Left ventricle myocardium inferior (tissue), 1 donor: ENCODE results near the gene BCAP29. TPM values are rescaled to one million over a fixed set of nuclear protein-coding genes. Genes with fewer than 3 reads are reported as not detected.

Experiments
- DNase-seq: peaks from one replicate; pipeline ENCODE4 v3.0.0-alpha.2; 2020
- H3K27ac ChIP-seq: fragments of 200-600 bp; replicated peaks from 2 replicates; pipeline ENCODE4 v1.8.0; 2021
- H3K27me3 ChIP-seq: fragments of 200-600 bp; 2 replicates; pipeline ENCODE4 v1.8.0; 2021; ENCODE audit warnings: low read depth
- H3K36me3 ChIP-seq: fragments of 200-600 bp; 2 replicates; pipeline ENCODE4 v1.8.0; 2021
- H3K4me1 ChIP-seq: fragments of 200-600 bp; 2 replicates; pipeline ENCODE4 v1.8.0; 2021
- H3K4me3 ChIP-seq: fragments of 200-600 bp; 2 replicates; pipeline ENCODE4 v1.8.0; 2021; ENCODE audit warnings: mild to moderate bottlenecking, moderate library complexity
- H3K9me3 ChIP-seq: fragments of 200-600 bp; replicated peaks from 2 replicates; pipeline ENCODE4 v1.8.0; 2021
- intact Hi-C: fragments of 100-400 bp; cut with micrococcal nuclease; formaldehyde crosslinking; loops from one replicate; pipeline ENCODE4 v1.11.0; 2022
- total RNA-seq: library from RNA; stranded (reverse); fragmentation: NEBNext Ultra II Directional; extraction: Animal tissue kit (Norgen Biotek cat#: 25700); gene quantifications from one replicate; pipeline ENCODE4 v1.2.1, GENCODE V29; 2021
- TF ChIP-seq, protein P1 (sequence below): fragments of 200-600 bp; IDR thresholded peaks from 2 replicates; pipeline ENCODE4 v1.8.0; 2021; ENCODE audit warnings: antibody characterized with exemption, mild to moderate bottlenecking, borderline replicate concordance
- donor health status: DM: no; HTN: yes; CAD: no; lungs with severe emphysema.

BCAP29 gene
- total RNA-seq, 1 donor from 2014 or later = 91.0 TPM

DNA sequence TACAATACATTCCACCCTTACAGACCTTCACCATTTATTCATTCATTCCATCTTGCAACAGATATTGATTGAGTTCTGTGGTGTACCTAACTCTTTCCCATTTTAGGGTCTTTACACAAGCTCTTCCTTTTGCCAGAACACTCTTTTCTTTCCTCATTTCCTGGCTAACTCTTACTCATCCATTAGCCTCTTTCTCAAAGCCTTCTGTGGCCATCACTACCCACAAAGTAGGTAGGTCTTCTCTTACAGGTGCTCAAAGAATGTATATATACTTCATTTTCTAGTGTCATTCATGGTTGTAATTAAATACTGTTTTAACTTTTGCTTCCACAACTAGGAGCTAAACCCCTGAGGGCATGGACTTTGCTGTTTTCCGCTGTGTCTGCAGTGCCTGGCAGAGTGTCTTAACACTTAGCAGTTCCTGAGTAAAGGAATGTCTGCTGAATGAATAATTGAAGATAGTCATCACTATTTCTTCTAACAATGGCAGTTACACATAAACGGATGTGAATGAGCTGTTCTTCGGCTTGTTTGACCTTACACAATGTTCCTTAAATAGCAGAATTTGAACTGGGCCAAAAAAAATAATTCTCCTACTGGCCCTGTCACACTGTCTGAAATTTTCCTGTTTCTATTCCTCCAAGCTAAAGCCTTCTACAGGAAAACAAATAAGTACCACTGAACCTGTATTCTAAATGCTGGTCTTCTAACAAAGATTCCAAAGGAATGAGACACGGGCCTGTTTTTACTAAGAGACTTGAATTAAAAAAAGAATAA is 15.1 kb downstream of the BCAP29 start:
- DNase-seq = no peak
- peaks cover 19% of the 10 kb centered on the region for H3K36me3 ChIP-seq
- no peaks in the 10 kb centered on the region for H3K9me3 ChIP-seq
- no peak overlapping the region for H3K4me3 ChIP-seq
- TF ChIP-seq, protein P1, sequence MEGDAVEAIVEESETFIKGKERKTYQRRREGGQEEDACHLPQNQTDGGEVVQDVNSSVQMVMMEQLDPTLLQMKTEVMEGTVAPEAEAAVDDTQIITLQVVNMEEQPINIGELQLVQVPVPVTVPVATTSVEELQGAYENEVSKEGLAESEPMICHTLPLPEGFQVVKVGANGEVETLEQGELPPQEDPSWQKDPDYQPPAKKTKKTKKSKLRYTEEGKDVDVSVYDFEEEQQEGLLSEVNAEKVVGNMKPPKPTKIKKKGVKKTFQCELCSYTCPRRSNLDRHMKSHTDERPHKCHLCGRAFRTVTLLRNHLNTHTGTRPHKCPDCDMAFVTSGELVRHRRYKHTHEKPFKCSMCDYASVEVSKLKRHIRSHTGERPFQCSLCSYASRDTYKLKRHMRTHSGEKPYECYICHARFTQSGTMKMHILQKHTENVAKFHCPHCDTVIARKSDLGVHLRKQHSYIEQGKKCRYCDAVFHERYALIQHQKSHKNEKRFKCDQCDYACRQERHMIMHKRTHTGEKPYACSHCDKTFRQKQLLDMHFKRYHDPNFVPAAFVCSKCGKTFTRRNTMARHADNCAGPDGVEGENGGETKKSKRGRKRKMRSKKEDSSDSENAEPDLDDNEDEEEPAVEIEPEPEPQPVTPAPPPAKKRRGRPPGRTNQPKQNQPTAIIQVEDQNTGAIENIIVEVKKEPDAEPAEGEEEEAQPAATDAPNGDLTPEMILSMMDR = no peak
- peak overlapping the region; percentile 80 for H3K27ac ChIP-seq
- H3K27me3 ChIP-seq = no peaks in the 10 kb centered on the region
- peaks cover 56% of the 10 kb centered on the region for H3K4me1 ChIP-seq
- intact Hi-C loops = no loop called here

DNA sequence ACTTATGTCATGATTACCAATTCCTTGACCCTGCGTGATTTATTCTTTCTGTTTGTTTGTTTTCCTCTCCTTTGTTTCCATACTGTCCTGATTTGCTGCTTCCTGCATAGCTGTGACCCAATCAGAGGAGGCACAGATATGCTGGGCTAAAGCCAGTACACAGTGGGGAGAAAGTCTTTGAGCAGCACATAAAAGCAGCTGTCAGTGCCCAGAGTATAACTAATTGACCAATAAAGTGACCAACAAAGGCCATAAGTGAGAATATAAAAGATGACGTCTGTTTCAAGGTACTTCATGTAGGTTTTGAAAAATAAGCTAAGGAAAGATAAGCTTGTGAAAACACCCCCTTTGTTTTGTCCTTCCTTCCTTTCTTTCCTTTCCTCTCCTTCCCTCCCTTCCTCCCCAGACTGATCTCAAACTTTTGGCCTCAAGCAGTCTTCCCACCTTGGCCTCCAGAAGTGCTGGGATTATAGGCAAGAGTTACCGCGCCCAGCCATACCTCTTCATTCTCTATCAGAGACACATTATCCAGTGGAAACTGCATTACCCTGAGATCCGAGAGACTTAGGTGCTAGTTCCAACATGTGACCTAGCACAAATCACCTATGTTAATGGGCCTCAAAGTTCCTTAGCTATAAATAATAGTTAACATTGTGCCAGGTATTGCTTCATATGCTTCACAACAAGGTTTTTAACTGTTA is 17.0 kb downstream of the BCAP29 start:
- Histone ChIP-seq H3K4me3 (no peak overlapping the region), H3K9me3 (no peaks in the 10 kb centered on the region), H3K27me3 (no peaks in the 10 kb centered on the region), H3K36me3 (peaks cover 37% of the 10 kb centered on the region), H3K27ac (peak overlapping the region; percentile 80), H3K4me1 (peaks cover 44% of the 10 kb centered on the region)
- TF ChIP-seq, protein P1 = no peak
- intact Hi-C loops = no loop called here
- DNase-seq = no peak

DNA sequence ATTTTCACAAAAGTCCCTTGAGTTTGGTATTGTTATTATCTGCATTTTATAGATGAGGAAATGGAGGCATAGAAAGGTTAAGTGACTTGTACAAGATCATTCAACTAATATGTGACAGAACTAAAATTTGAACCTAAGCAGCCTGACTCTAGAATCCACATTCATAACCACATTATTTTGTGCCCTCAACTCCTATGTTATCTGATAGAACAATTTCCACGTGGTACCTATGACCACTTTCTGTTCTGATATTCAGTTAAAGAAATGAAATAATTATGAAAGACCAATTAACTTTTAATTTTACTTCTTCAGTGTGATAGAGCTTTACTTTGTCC is 17.5 kb downstream of the BCAP29 start:
- intact Hi-C loops = no loop called here
- no peaks in the 10 kb centered on the region for H3K9me3 ChIP-seq
- peaks cover 41% of the 10 kb centered on the region for H3K36me3 ChIP-seq
- no peak for DNase-seq
- H3K27me3 ChIP-seq = no peaks in the 10 kb centered on the region
- H3K27ac ChIP-seq = peak overlapping the region; percentile 80
- no peak overlapping the region for H3K4me3 ChIP-seq
- H3K4me1 ChIP-seq = peaks cover 40% of the 10 kb centered on the region
- TF ChIP-seq, protein P1 = no peak

DNA sequence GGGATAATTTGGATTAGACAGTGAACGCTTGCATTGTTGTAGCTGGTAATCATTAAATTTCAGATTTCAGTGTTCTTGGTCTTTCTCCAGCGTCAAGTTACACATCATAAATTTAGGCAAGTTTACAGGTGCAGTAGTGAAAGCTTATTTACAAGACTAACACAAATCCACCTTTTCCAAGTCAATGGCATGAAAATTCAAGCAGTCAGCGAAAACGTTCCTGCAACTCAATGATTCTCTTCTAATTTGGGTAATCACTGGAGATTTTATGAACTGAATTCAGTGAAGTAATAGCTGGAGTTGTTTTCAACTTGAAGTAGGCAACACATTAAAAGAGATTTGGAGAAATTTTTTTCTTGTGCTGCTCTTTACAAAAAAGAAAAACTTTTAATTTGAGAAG is 17.9 kb downstream of the BCAP29 start:
- Histone ChIP-seq H3K36me3 (peaks cover 45% of the 10 kb centered on the region), H3K9me3 (no peaks in the 10 kb centered on the region), H3K4me3 (no peak overlapping the region), H3K4me1 (peaks cover 36% of the 10 kb centered on the region), H3K27ac (no peak overlapping the region), H3K27me3 (no peaks in the 10 kb centered on the region)
- TF ChIP-seq, protein P1 = no peak
- no peak for DNase-seq
- intact Hi-C loops = no loop called here

DNA sequence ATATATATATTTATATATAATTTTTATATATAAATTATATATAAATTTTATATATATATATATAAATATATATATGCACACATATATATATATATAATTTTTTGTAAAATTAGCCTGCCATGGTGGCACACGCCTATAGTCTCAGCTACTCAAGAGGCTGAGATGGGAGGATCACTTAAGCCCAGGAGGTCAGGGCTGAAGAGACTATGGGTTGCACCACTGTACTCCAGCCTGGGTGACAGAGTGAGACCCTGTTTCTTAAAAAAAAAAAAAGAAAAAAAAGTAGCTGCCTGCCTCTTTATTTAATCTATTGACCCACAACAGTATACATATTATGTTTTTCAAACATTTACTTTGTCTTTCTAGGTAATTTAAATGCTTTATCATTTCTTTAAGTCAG is 19.2 kb downstream of the BCAP29 start:
- intact Hi-C loops = no loop called here
- TF ChIP-seq, protein P1 = no peak
- Histone ChIP-seq H3K9me3 (no peaks in the 10 kb centered on the region), H3K27ac (no peak overlapping the region), H3K36me3 (peaks cover 51% of the 10 kb centered on the region), H3K4me1 (peaks cover 33% of the 10 kb centered on the region), H3K27me3 (no peaks in the 10 kb centered on the region), H3K4me3 (no peak overlapping the region)
- no peak for DNase-seq
